CD4-positive, alpha-beta T cell (primary cell): ENCODE measurements around the gene ELFN1. TPM values are rescaled to one million over a fixed set of nuclear protein-coding genes. Genes with fewer than 3 reads are reported as not detected.

Experiments used
- ATAC-seq: fragments of 200-7000 bp; cut with Tn5 transposase; one replicate; pipeline ENCODE4 v1.10.0; 2022; ENCODE audit warnings: mild to moderate bottlenecking; ENCODE audit not compliant: poor library complexity
- CTCF ChIA-PET: fragments of 350-600 bp; sonication (Branson Sonifier 250); formaldehyde crosslinking; loops from one replicate; lab custom pipeline; 2021; ENCODE audit warnings: antibody characterized with exemption, inconsistent platforms; lab: Charles Lee
- POLR2A ChIA-PET: fragments of 350-600 bp; sonication (Branson Sonifier 250); formaldehyde crosslinking; loops from one replicate; lab custom pipeline; 2021; ENCODE audit warnings: antibody characterized with exemption, inconsistent platforms; lab: Charles Lee
- DNase-seq, 14 experiments: peaks; one replicate each; pipeline ENCODE4 v3.0.0-alpha.2; 2013 to 2020; ENCODE audit warnings: mixed read lengths in 2 of 14
- H3K27ac ChIP-seq, 2 donors: one replicate each; pipeline versions ENCODE4 v1.5.1 to v1.7.0; 2013; ENCODE audit warnings: low read length in 2 of 2, low read depth in 1 of 2, mild to moderate bottlenecking in 1 of 2
- H3K27me3 ChIP-seq, 2 experiments: 1 replicate in 1 of 2; 2 replicates in 1 of 2; pipeline versions ENCODE4 v1.6.1 to v1.7.0; 2013; ENCODE audit warnings: low read length in 2 of 2, control low read depth in 1 of 2, mild to moderate bottlenecking in 1 of 2, moderate library complexity in 1 of 2; ENCODE audit not compliant: insufficient read depth in 2 of 2, control insufficient read depth in 1 of 2
- H3K36me3 ChIP-seq: one replicate; pipeline ENCODE4 v1.6.1; 2013; ENCODE audit warnings: low read length, control low read depth; ENCODE audit not compliant: insufficient read depth
- H3K4me1 ChIP-seq: one replicate; pipeline ENCODE4 v1.6.1; 2013; ENCODE audit warnings: low read length, control low read depth; ENCODE audit not compliant: insufficient read depth
- H3K4me3 ChIP-seq: one replicate; pipeline ENCODE4 v1.5.1; 2013; ENCODE audit warnings: mild to moderate bottlenecking, low read length, moderate library complexity
- H3K9me3 ChIP-seq, 2 experiments: 1 replicate in 1 of 2; 2 replicates in 1 of 2; pipeline versions ENCODE4 v1.6.1 to v1.7.0; 2013; ENCODE audit warnings: low read length in 2 of 2, mild to moderate bottlenecking in 2 of 2, control low read depth in 1 of 2, moderate library complexity in 1 of 2; ENCODE audit not compliant: control insufficient read depth in 1 of 2, insufficient read depth in 1 of 2
- H3K27ac Mint-ChIP-seq: one replicate; pipeline ENCODE4 v1.8.0; 2020; ENCODE audit warnings: mixed read lengths
- H3K27me3 Mint-ChIP-seq: one replicate; pipeline ENCODE4 v1.8.0; 2021; ENCODE audit warnings: mixed read lengths
- H3K36me3 Mint-ChIP-seq: one replicate; pipeline ENCODE4 v1.8.0; 2021; ENCODE audit warnings: low read depth, mixed read lengths
- H3K4me1 Mint-ChIP-seq: one replicate; pipeline ENCODE4 v1.8.0; 2021; ENCODE audit warnings: low read depth, mixed read lengths
- H3K4me3 Mint-ChIP-seq: one replicate; pipeline ENCODE4 v1.8.0; 2020; ENCODE audit warnings: mild to moderate bottlenecking, mixed read lengths
- H3K9me3 Mint-ChIP-seq: one replicate; pipeline ENCODE4 v1.8.0; 2020; ENCODE audit warnings: mixed read lengths
- CTCF ChIP-seq: fragments of 200-600 bp; IDR thresholded peaks from one replicate; pipeline ENCODE4 v1.8.0; 2022; ENCODE audit warnings: antibody characterized with exemption, mild to moderate bottlenecking
- intact Hi-C, 2 experiments: fragments of 100-400 bp; cut with DNase I in 1 of 2; cut with micrococcal nuclease in 1 of 2; formaldehyde crosslinking; loops; one replicate each; pipeline versions ENCODE4 v1.15.1 to v1.9.0; 2023 to 2025; cut with DNase I, micrococcal nuclease
- total RNA-seq, 174 experiments: library from RNA in 2 of 174; stranded (reverse) in 2 of 174; gene quantifications; one replicate each; pipeline ENCODE4 v1.2.3 and lab custom pipeline; 2021 to 2026

The ELFN1 gene
- total RNA-seq, 2 experiments from 2014 or later: not detected

GRCh38 chr7:1693991-1694524 is 24.0 kb downstream of the ELFN1 start:
- POLR2A ChIA-PET: no interaction called here
- DNase-seq: peak in 2 of 14 experiments; percentile 11 to 29
- H3K27me3 ChIP-seq: peaks cover 0 to 7% of the 10 kb centered on the region in 2 experiments

DNA sequence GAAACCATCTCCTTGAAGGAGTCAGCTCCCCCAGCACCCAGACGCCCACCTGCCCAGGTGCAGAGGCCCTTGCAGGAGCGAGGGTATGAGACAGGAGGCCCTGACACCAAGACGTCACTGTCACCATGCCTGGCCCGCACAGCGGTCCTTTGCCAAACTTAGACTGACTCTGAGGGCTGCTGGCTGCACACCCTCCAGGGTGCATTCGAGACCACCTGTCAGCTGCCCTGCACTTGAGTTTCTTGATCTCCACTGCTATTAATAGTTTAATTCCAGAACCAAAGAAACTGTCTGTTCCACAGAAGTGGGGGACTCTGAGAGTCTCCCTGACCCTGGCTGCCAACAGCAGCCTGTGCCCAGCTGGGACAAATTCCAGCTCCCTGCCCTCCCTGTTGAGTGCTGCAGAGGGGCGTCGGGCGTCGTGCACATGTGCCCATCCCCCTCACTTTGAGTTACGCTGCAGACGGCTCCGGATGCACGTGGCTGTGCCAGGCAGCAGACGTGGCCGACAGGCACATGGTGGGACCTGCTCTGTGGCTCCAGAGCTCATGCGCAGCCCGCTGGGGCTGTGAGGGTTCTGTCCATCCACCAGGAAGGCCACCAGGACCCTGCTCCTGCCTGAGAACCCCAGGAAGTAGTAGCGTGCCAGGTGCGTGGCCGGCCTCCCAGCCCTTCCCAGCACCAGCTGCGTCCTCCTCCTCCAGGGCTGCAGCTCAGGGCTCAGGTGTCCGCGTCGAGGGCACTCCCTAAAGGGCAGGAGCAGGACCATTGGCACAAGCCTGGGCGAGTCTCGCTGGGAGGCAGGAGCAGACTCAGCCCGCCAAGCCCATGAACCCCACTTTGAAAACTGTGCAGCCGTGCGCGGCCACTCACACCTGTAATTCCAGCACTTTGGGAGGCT is 24.8 kb downstream of the ELFN1 start:
- no peak for TF ChIP-seq CTCF
- Mint-ChIP-seq H3K27me3 (peaks cover under 1% of the 10 kb centered on the region), H3K9me3 (no peaks in the 10 kb centered on the region), H3K4me3 (no peak overlapping the region), H3K36me3 (no peaks in the 10 kb centered on the region), H3K27ac (no peak overlapping the region), H3K4me1 (peaks cover 4% of the 10 kb centered on the region)
- H3K36me3 ChIP-seq: no peaks in the 10 kb centered on the region
- CTCF ChIA-PET: no interaction called here
- ATAC-seq: no peak
- H3K4me1 ChIP-seq: peaks cover 2% of the 10 kb centered on the region
- no peak overlapping the region for H3K27ac ChIP-seq
- no peaks in the 10 kb centered on the region for H3K9me3 ChIP-seq
- POLR2A ChIA-PET: no interaction called here
- intact Hi-C loops: no loop called here
- no peak overlapping the region for H3K4me3 ChIP-seq
- peaks cover 0 to under 1% of the 10 kb centered on the region in 2 experiments for H3K27me3 ChIP-seq
- peak in 2 of 14 experiments; percentile 8 to 30 for DNase-seq

More at GRCh38 chr7:1693991-1694524, 24.0 kb downstream of the ELFN1 start:
- Mint-ChIP-seq H3K4me1 (peaks cover 4% of the 10 kb centered on the region), H3K27ac (no peak overlapping the region), H3K36me3 (no peaks in the 10 kb centered on the region), H3K4me3 (no peak overlapping the region), H3K27me3 (peaks cover 5% of the 10 kb centered on the region), H3K9me3 (no peaks in the 10 kb centered on the region)
- Histone ChIP-seq H3K4me3 (no peak overlapping the region), H3K27ac (no peak overlapping the region), H3K9me3 (peaks cover 0 to 6% of the 10 kb centered on the region in 2 experiments), H3K36me3 (no peaks in the 10 kb centered on the region), H3K4me1 (peaks cover 2% of the 10 kb centered on the region)
- no peak for TF ChIP-seq CTCF
- CTCF ChIA-PET: no interaction called here
- intact Hi-C loops: no loop called here
- ATAC-seq: no peak

DNA sequence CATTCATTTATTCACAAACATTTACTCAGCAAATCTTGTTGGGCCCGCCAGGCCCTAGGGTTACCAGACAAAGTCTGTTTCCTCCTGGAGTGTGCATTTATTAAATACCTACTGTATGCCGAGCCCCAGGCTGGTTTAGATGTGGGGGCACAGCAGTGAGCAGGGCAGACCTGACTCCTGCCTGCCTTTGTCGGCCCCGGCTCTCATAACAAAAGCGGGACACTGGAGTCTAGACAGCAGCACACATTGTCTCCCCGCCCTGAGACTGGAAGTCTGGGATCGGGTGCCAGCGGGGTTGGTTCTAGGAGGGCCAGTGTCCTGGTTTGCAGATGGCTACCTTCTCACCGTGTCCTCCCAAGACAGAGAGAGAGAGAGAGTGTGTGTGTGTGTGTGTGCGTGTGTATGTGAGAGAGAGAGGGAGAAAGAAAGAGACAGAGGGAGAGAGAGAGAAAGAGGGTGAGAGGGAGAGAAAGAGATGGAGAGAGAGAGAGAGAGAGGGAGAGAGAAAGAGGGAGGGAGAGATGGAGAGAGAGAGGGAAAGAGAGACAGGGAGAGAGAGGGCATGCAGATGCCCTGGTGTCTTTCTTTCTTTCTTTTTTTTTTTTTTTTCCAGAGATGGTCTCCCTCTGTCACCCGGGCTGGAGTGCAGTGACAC is 25.9 kb downstream of the ELFN1 start:
- Histone ChIP-seq H3K27ac (no peak overlapping the region), H3K9me3 (peaks cover 0 to 3% of the 10 kb centered on the region in 2 experiments), H3K4me1 (peaks cover 2% of the 10 kb centered on the region), H3K27me3 (no peaks in the 10 kb centered on the region), H3K4me3 (no peak overlapping the region), H3K36me3 (no peaks in the 10 kb centered on the region)
- POLR2A ChIA-PET: no interaction called here
- H3K9me3 Mint-ChIP-seq: no peaks in the 10 kb centered on the region
- peak in 1 of 14 experiments; percentile 7 for DNase-seq
- CTCF ChIA-PET: no interaction called here
- ATAC-seq: no peak
- no peak for TF ChIP-seq CTCF
- H3K27ac Mint-ChIP-seq: no peak overlapping the region
- H3K4me1 Mint-ChIP-seq: peaks cover 4% of the 10 kb centered on the region
- peaks cover 3% of the 10 kb centered on the region for H3K27me3 Mint-ChIP-seq
- no peak overlapping the region for H3K4me3 Mint-ChIP-seq
- intact Hi-C loops: no loop called here
- H3K36me3 Mint-ChIP-seq: no peaks in the 10 kb centered on the region
